Pancreas (tissue), 10 donors: ENCODE data around the gene DLST. TPM values are rescaled to one million over a fixed set of nuclear protein-coding genes. Genes with fewer than 3 reads are reported as not detected.

Source experiments
- ATAC-seq, 4 donors: fragments of 200-7000 bp; cut with Tn5 transposase; one replicate each; pipeline versions ENCODE4 v1.8.0 to v1.9.1; 2020; ENCODE audit warnings: mild to moderate bottlenecking in 4 of 4, moderate library complexity in 4 of 4
- DNase-seq, 6 donors: peaks; one replicate each; pipeline ENCODE4 v3.0.0-alpha.2; 2020
- FAIRE-seq: peaks from 2 replicates; lab custom pipeline; 2012; peaks lifted over from hg19 to GRCh38; lab: Jason Lieb, UNC
- H3K27ac ChIP-seq, 4 donors: fragments of 200-600 bp; sonication (generic); 1 replicate in 3 of 4; 2 replicates in 1 of 4; pipeline versions ENCODE4 v1.5.0 to v1.8.0; 2020
- H3K27me3 ChIP-seq, 4 donors: fragments of 200-600 bp; one replicate each; pipeline ENCODE4 v1.8.0; 2021
- H3K36me3 ChIP-seq, 3 donors: fragments of 200-600 bp; sonication (generic) in 1 of 3; one replicate each; pipeline versions ENCODE4 v1.5.0 to v1.8.0; 2020 to 2021
- H3K4me1 ChIP-seq, 3 donors: fragments of 200-600 bp; one replicate each; pipeline ENCODE4 v1.8.0; 2021
- H3K4me3 ChIP-seq, 4 donors: fragments of 200-600 bp; sonication (generic) in 2 of 4; one replicate each; pipeline versions ENCODE4 v1.5.0 to v1.8.0; 2020 to 2021
- H3K9me3 ChIP-seq, 4 donors: fragments of 200-600 bp; one replicate each; pipeline ENCODE4 v1.8.0; 2021
- CTCF ChIP-seq, 4 donors: fragments of 200-600 bp; sonication (generic) in 3 of 4; IDR thresholded peaks; one replicate each; pipeline versions ENCODE4 v1.5.0 to v1.8.0; 2021; ENCODE audit warnings: antibody characterized with exemption in 4 of 4
- WGBS, 2 donors: extraction: QIAGEN DNeasy Blood & Tissue Kit; methylation state at CpG; one replicate each; pipeline ENCODE4 v1.1.7; 2013; 5-methylcytosine and 5-hydroxymethylcytosine counted together
- intact Hi-C, 3 donors: fragments of 100-400 bp; cut with DNase I; formaldehyde crosslinking; loops; one replicate each; pipeline versions ENCODE4 v1.11.1 to v1.14.2; 2022
- polyA plus RNA-seq, 2 donors: library from polyadenylated mRNA; stranded (reverse); fragments of 200-250 nt; gene quantifications; one replicate each; pipeline ENCODE4 v1.2.3, GENCODE V29; 2013
- total RNA-seq, 6 donors: library from RNA; stranded (reverse); fragmentation: NEBNext Ultra II Directional in 4 of 6; extraction: Animal tissue kit (Norgen Biotek cat#: 25700) in 4 of 6; gene quantifications; one replicate each; pipeline versions ENCODE4 v1.2.1 to v1.2.4, GENCODE V29; 2021 to 2023
- donor health status: healthy with polysubstance abuse.
- donor health status: DM: no; HTN: no; CAD: no; lungs with moderate emphysema.
- donor health status: DM: no; HTN: no; CAD: no.
- donor health status: control.
- donor health status: control.
- donor health status: Bipolar disorder and iron deficiency.
- donor health status: DM: yes; HTN: yes; CAD: no.
- donor health status: DM: no; HTN: no; CAD: no.
- donor health status: DM: no; HTN: no; CAD: no.
- donor health status: DM: yes; HTN: yes; CAD: no.

Gene DLST
- total and polyA plus RNA-seq, 8 donors = 22.8 to 46.0 (median 38.6) TPM

- intact Hi-C loops = no loop called here
- TF ChIP-seq CTCF (IDR thresholded peaks at IDR 0.05) = no peak
- WGBS, 2 donors = 85 to 87% methylated on average over 2 of the region's 2 CpGs
- Histone ChIP-seq H3K36me3 (peaks cover 11 to 97% (median 45%) of the 10 kb centered on the region in 3 donors), H3K9me3 (no peaks in the 10 kb centered on the region), H3K27me3 (no peaks in the 10 kb centered on the region), H3K4me3 (no peak overlapping the region), H3K4me1 (no peaks in the 10 kb centered on the region), H3K27ac (no peak overlapping the region)
- no peak for DNase-seq
- no peak for ATAC-seq
- no peak for FAIRE-seq
Measured at GRCh38 chr14:74898083-74898482, 16.4 kb downstream of the DLST start.

GRCh38 chr14:74898694-74899093 lies 17.0 kb downstream of the DLST start:
- ATAC-seq (peak in 1 of 4 donors; percentile 51), FAIRE-seq (no peak), DNase-seq (no peak)
- WGBS, 2 donors = 56 to 57% methylated on average over 5 of the region's 5 CpGs
- no peak for TF ChIP-seq CTCF (IDR thresholded peaks at IDR 0.05)
- no peaks in the 10 kb centered on the region for H3K4me1 ChIP-seq
- intact Hi-C loops = no loop called here
- H3K27ac ChIP-seq = no peak overlapping the region
- peaks cover 11 to 93% (median 39%) of the 10 kb centered on the region in 3 donors for H3K36me3 ChIP-seq
- no peak overlapping the region for H3K4me3 ChIP-seq
- no peaks in the 10 kb centered on the region for H3K27me3 ChIP-seq
- H3K9me3 ChIP-seq = no peaks in the 10 kb centered on the region

DNA sequence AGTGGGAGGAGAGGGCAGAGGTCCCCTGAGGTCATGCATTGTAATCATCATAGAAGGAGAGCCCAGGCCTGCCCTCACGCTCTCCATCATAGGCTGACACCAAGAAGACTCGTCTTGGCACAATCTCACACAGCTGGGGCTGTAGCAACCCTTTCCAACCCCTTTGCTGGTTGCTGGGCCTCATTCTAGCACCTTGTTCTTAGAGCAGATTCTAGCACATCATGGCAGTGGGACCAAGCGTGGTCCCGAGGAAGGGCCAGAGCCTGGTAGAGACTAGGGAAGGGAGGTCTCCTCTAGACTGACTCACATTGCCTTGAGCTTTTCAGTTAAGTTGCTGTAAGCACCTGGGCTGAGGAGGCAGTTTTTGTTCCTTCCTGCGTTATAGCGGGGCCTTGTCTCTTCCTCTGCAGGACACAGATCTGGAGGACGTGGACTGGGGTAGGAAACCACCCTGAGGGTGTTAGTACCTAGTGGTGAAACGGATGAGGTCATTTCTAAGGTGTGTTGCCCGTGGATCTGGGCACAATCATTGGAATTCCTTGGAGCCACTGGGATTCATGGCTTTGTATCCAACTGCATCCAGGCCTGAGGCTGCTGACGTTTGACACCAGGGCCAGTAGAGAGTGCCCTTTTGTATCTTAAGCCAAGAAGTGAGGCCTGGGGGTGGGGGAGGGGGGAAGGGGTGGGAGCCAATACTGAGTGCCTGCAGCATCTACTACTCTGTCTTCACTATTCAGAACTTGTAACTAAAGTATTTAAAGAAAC lies 21.4 kb downstream of the DLST start:
- no peak overlapping the region for H3K27ac ChIP-seq
- no peak for FAIRE-seq
- DNase-seq = no peak
- no peak overlapping the region for H3K4me3 ChIP-seq
- TF ChIP-seq CTCF (IDR thresholded peaks at IDR 0.05) = no peak
- WGBS, 2 donors = 82 to 84% methylated on average over 10 of the region's 10 CpGs
- H3K9me3 ChIP-seq = no peaks in the 10 kb centered on the region
- no peak for ATAC-seq
- H3K4me1 ChIP-seq = no peaks in the 10 kb centered on the region
- H3K36me3 ChIP-seq = peaks cover 2 to 51% (median 26%) of the 10 kb centered on the region in 3 donors
- intact Hi-C loops = no loop called here
- no peaks in the 10 kb centered on the region for H3K27me3 ChIP-seq

DNA sequence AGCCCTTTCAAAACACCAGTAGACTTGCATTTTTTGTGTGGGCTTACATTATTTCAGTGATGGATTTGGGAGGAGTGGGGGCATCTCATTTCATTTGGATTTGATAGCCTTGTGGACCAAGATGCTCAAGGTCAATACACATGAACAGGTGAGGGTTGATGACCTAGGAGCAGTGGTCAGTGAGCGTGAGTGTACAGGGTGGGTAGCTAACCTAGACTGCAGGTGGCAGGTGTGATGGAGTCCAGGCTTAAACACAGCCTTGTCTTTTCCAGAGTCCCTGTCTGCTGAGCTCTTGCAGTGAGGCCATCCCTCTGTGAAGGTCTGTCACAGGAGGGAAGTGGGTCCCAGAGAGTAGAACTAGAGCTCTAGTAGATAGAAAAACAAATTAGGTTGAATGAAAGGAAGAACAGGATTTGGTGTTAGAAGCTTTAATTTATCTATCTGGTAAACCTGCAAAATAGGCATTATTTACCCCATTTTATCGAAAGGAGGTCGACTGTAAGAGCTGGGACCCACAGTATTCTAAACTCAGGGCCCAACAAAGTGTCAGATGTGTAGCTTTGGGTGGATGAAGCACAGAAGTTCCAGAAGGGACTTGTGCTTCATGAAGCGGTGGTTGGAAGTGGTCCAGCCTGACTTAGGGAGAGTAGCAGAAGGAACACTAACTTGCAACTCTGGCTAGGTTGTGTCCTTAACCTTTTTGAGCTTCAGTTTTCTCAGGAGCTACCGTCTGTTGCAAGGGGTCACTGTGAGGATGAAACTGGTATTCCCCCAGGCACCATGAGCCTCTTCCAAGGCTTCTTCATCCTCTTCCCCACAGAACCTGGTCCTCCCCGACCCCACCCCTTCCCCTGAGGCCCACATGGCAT lies 23.2 kb downstream of the DLST start:
- intact Hi-C loops = loop anchor here in 2 of 3 donors (5.0 kb wide), 2 partner anchors 43 to 48 kb away; no protein-coding TSS in a partner anchor
- Histone ChIP-seq H3K4me3 (no peak overlapping the region), H3K9me3 (no peaks in the 10 kb centered on the region), H3K36me3 (peaks cover 2 to 34% (median 14%) of the 10 kb centered on the region in 3 donors), H3K27ac (no peak overlapping the region), H3K4me1 (no peaks in the 10 kb centered on the region), H3K27me3 (no peaks in the 10 kb centered on the region)
- no peak for ATAC-seq
- FAIRE-seq = no peak
- 78 to 86% methylated on average over 6 of the region's 6 CpGs for WGBS, 2 donors
- DNase-seq = no peak
- no peak for TF ChIP-seq CTCF (IDR thresholded peaks at IDR 0.05)
